CD4-positive, alpha-beta T cell treated with Interleukin-10 for 1 hour (primary cell): ENCODE results near the gene TESMIN.

Experiments
- DNase-seq: peaks from one replicate; pipeline ENCODE4 v3.0.0-alpha.2; 2020

TESMIN gene

GRCh38 chr11:68751331-68751856, at the start of gene TESMIN:
TSS of gene TESMIN (minus strand) at chr11:68751520. CDS start at chr11:68750660, 860 bp downstream.
- peak; percentile 93 for DNase-seq

DNA sequence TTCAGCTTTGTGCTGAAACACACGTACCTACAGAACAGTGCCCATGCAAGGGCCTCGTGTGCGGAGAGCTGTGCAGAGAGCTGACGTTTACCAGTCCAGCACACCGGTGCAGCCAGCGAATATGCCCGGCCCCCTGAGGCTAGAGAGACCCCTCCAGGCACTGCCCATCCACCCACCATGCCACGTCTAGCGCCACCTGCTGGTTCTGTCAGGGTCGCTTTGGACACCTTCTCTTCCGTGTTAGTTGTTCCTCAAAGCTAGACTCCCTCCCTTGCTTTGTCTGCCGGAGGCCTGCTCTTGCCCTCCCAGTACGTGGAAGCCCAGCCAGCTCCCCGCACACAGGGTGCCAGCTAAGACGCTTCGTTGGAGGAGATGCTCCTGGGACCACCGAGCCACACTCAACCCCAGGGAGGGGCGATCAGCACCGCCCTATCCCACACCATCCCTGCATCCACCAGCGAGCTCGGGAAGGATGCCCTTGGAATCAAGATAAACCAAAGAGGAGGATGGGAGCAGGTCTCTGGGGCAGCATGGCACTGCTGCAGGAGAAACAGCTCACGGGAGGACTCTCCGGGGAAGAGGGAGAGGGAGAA, 47.0 kb upstream of the TESMIN start:
- peak; percentile 42 for DNase-seq

GRCh38 chr11:68796801-68797200, 45.5 kb upstream of the TESMIN start:
- no peak for DNase-seq

DNA sequence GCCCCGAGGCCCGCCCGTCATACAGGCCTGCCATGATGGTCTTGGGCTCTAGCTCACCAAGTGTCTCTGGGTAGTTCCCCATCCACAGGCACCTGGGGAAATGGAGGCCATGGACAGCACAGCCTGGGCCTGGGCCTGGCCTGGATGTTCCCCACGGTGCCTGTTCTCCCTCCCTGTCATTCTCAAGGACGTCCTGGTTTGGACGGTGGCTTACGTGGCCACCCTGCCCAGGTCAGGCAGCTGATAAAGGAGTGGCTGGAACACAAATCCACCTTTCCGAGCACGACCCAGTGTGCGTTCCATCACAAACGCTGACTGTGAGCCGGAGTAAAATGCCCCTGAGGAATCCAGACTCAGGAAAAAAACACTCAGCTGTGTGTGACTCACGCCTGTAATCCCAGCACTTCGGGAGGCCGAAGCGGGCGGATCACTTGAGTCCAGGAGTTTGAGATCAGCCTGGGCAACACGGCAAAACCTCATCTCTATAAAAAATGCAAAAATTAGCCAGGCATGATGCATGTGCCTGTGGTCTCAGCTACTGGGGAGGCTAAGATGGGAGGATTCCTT, 41.2 kb upstream of the TESMIN start:
- DNase-seq: no peak

DNA sequence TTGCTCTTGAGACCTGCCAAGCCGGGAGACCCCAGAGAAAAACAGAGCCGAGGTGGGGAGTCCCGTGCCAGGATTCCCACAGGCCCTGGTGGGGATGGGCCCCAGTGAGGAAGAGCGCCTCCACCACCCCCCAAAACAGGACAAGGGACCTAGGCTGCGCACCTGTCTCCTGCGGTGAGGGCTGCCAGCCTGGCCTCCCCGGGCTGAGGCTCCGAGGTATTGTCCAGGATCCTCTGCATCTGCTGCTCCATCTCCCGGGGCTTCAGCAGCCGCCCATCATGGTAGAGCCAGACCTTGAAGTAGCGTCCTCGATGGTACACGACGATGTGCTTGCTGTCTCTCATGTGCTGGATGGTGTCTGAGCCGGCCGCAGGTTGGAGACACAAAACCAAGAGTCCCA, 33.3 kb upstream of the TESMIN start:
- DNase-seq: no peak

DNA sequence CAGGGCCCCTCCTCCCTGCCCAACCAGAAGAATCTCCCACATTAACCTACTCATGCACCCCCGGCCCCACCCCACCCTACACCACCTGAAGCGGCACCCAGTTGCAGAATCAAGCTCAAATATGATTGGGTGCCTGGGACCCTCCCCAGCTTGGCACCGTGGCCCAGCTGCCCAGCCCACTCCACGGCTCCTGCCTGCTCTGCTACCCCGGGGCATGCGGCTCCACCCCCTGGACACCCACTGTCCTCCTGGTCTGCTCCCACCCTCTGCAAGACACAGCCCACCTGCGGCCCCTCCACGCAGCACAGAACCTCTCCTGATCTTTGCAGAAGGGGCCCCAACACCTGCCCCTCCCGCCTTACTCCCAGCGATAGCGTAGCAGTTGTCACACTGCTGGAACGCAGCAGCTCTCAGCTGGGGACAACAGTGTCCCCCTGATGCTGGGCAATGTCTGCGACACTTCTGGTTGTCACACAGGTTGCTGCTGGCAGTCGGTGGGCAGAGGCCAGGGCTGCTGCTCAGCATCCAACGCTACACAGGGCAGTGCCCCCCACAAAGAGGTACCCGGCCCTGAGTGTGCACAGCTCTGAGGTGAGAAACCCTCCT, 32.0 kb upstream of the TESMIN start:
- no peak for DNase-seq

GRCh38 chr11:68782711-68783110, 31.4 kb upstream of the TESMIN start:
- no peak for DNase-seq

DNA sequence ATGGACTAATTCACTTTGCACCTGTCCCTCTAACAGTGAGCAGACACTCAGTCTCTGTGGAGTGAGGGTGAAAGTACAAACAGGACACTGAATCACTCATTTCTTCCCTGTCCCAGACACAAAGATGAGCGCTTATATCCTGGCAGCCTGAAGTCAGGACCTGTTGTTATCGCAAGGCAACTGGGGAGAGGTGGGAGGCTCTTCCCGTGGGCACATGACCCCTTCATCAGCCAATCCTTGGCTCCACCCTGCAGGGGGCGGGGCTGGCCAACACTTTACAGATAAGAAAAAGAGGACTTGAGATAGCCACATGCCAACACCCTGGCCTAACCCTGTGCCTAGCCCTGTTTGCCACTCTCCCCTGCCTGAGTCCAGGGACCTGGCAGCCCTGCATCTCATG, 29.5 kb upstream of the TESMIN start:
- DNase-seq: no peak

- no peak for DNase-seq
These were observed 26.9 kb upstream of the TESMIN start for GRCh38 chr11:68778205-68778604.

DNA sequence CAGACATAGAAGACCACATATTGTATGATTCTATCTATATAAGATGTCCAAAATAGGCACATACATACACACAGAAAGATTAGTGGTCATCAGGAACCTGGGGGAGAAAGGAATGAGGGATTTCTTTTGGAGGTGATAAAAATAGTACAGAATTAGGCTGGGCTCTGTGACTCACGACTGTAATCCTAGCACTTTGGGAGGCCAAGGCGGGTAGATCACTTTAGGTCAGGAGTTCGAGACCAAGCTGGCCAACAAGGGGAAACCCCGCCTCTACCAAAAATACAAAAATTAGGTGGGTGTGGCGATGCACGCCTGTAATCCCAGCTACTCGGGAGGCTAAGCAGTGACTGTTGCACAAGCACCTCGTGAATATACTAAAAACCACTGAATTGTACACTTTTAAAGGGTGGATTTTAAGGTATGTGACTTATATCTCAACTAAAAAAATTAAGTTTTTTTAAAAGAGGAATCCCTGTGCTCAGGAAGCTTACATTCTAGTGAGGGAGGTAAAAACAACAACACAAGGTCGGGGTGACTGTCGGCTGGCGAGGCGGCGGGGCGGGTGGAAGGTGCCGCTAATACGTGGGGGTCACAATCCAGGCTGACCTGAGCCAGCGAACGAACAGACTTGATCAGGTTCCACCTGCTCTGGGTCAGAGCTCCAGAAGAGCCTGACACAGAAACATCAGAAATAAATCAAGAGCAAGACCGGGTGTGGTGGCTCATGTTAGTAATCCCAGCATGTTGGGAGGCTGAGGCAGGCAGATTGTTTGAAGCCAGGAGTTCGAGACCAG, 25.3 kb upstream of the TESMIN start:
- no peak for DNase-seq

DNA sequence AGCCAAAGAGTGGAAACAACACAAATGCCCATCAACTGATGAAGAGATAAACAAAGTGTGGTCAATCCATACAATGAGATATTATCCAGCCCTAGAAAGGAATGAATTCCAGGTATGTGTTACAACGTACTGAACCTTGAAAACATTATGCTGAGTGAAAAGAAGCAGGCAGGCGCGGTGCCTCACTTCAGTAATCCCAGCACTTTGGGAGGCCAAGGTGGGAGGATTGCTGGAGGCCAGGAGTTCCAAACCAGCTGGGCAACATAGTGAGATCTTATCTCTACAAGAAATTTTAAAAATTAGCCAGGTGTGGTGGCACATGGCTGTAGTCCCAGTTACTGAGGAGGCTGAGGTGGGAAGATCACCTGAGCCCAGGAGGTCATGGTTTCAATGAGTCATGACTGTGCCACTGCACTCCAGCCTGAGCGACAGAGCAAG, 24.6 kb upstream of the TESMIN start:
- no peak for DNase-seq

GRCh38 chr11:68774194-68774585, 22.9 kb upstream of the TESMIN start:
- no peak for DNase-seq

DNA sequence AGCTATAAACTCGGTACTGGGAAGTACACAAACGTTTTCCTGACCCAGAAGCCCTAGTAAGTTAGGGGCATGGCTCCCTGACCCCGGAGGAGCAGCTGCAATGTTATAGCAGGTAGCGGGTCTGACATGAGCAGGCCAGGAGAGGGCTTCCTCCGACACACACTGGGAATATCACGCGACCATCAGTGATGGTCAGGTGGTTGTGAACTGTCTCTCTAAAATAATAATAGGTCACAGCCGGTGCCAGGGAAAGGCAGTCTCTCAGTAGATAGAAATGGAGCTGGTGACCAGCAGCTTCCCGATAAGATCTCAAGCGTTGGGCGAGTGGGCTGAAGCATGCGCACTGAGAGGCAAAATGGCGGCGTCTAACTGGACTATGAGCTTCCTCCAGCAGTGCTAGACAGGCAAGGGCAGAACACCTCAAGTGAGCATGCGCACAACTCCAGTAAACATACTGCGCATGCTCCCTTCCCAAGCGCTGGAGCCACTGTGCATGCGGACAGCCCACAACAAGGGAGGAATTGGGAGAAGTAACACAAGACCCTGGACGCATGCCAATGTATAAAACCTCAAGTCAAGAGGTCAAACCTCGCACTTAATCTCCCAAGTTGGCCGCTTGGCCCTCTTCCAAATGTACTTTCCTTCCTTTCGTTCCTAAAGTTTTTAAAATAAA, 22.3 kb upstream of the TESMIN start:
- no peak for DNase-seq

DNA sequence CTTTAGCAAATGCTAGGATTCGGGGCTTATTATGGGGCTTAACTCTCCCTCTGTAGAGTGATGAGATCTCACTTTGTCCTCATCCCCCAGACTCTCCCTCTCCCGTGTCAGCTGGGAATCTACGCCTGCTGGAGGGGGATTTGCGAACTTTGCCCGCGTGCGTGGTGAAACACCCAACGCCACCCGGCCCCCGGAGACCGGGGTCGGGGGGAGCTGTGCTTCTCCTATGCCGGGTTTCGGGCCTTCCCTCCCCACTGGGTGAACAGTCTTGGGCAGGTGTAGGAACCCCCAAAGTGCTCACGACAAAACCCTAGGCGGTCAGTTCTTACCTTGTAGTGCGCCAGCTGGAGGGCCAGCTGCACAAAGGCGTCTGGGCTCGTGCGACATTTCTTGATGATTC, 21.6 kb upstream of the TESMIN start:
- no peak for DNase-seq

DNA sequence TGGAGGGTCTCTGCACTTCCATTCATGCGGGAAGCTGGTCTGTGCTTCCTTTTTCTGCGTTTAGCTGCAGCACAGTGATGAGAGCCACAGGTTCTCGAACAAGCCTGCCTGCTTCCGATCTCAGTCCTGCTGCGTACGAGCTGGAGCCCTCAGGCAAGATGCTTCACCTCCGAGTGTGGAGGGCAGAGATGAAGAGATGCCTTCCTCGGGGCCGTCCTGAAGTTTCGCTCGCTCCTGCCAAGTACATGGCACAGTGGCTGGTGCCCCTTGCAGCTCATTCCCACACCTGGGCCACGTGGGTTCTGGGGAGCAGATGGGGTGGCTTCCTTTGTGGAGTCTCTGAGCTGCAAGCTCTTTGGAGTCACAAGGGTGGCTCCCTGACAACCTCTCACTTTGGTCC, 19.5 kb upstream of the TESMIN start:
- no peak for DNase-seq

DNA sequence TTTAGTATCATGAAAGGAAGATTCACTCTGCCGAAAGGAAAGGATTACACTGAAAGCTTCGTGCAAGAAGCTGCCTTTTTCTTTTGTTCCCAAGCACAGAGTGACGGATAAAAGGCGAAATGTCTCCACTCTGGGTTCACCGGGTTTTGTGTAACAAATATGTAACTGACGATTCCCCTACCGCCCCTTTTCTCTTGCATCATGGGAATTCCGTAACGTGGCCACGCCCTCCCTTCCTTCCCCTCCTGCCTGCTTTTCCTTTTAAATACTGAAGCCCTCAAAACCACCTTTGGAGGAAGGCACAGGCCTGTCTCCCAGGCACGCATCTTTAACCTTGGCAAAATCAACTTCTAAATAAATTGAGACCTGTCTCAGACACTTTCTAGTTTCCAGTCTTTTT, 16.4 kb upstream of the TESMIN start:
- no peak for DNase-seq

DNA sequence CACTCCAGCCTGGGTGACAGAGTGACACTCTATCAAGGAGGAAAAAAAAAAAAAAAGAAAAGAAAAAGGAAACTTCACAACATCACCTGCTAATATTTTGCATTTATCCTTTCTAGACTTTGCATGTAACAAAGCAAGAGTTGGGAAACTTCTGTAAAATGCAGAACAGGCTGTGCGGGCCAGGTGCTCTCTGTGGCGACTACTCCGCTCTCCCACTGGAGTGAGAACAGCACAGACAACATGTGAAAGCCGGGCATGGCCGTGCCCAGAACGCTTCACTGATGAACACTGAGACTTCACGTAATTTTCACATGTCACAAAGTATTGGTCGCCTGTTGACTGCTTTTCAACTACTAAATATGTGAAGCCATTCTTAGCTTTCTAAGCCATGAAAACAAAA, 15.5 kb upstream of the TESMIN start:
- no peak for DNase-seq

- DNase-seq: no peak
These were observed 13.4 kb upstream of the TESMIN start for GRCh38 chr11:68764746-68765145.

GRCh38 chr11:68763926-68764657, 12.8 kb upstream of the TESMIN start:
- no peak for DNase-seq

- no peak for DNase-seq
These were observed 11.9 kb upstream of the TESMIN start for GRCh38 chr11:68763181-68763721.

DNA sequence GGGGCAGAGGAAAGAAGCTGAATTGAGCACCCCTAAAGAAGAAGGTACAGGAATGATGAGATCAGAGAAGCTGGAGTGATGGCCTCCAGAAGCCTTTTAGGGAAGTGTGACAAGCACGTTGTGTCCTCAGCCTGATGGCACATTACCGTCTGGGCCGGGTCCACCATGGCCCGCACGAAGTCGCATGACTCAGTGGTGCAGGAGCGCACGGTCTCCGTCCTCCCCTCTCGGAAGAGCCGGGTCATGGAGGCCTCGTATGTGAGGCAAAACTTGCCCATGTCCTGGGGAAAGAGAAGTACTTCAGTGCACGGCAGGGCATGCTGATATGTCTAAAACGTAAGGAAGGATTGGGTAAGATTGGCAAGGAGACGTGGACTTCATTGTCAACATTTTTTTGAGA, 11.2 kb upstream of the TESMIN start:
- no peak for DNase-seq

DNA sequence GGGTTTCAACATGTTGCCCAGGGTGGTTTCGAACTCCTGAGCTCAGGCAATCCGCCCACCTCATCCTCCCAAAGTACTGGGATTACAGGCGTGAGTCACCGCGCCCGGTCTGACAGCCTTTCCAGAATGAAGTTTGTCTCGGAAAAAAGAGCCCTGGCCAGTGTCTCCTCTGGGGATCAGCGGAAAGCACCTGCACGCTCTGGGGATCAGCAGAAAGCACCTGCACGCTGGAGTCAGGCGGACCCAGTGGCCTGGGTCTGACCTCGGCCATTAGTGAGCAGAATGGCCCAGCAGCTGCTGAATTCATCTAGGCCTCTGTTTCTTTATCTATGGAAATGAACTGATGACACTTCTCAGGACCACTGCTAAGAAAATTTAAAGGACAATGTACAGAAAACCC, 10.5 kb upstream of the TESMIN start:
- no peak for DNase-seq
